KMS-11 (cell line): Measurements from ENCODE around the gene ITGB1BP1.

Experiments used
- H2AFZ ChIP-seq: fragments of 200-600 bp; sonication (generic); 2 replicates; pipeline ENCODE4 v1.6.1; 2016; ENCODE audit warnings: antibody characterized with exemption, mixed run types, low read depth
- H3K27ac ChIP-seq: fragments of 200-600 bp; sonication (generic); 2 replicates; pipeline ENCODE4 v1.6.1; 2016; ENCODE audit warnings: mild to moderate bottlenecking, mixed run types
- H3K27me3 ChIP-seq: fragments of 200-600 bp; sonication (generic); 2 replicates; pipeline ENCODE4 v1.6.1; 2017; ENCODE audit warnings: mild to moderate bottlenecking, low read depth, mixed run types, moderate library complexity; ENCODE audit not compliant: insufficient read depth
- H3K36me3 ChIP-seq: fragments of 200-600 bp; sonication (generic); 2 replicates; pipeline ENCODE4 v1.6.1; 2017; ENCODE audit warnings: mild to moderate bottlenecking, mixed run types; ENCODE audit not compliant: insufficient read depth
- H3K4me1 ChIP-seq: fragments of 200-600 bp; sonication (generic); 2 replicates; pipeline ENCODE4 v1.6.1; 2016; ENCODE audit warnings: mild to moderate bottlenecking, low read depth, mixed run types; ENCODE audit not compliant: poor library complexity, severe bottlenecking
- H3K4me2 ChIP-seq: fragments of 200-600 bp; sonication (generic); 2 replicates; pipeline ENCODE4 v1.7.0; 2016; ENCODE audit warnings: mild to moderate bottlenecking, mixed run types
- H3K4me3 ChIP-seq: fragments of 200-600 bp; sonication (generic); IDR thresholded peaks from 2 replicates; pipeline ENCODE4 v1.6.1; 2017; ENCODE audit warnings: low read depth, low read length, mixed read lengths; ENCODE audit not compliant: insufficient read depth
- H3K79me2 ChIP-seq: fragments of 200-600 bp; sonication (generic); 2 replicates; pipeline ENCODE4 v1.6.1; 2016; ENCODE audit warnings: low read depth, mixed run types; ENCODE audit not compliant: insufficient read depth
- H3K9ac ChIP-seq: fragments of 200-600 bp; sonication (generic); 2 replicates; pipeline ENCODE4 v1.6.1; 2016; ENCODE audit warnings: mild to moderate bottlenecking, mixed run types
- H4K20me1 ChIP-seq: fragments of 200-600 bp; sonication (generic); 2 replicates; pipeline ENCODE4 v1.6.1; 2016; ENCODE audit warnings: mild to moderate bottlenecking, mixed run types; ENCODE audit not compliant: insufficient read depth
- CTCF ChIP-seq: fragments of 200-600 bp; sonication (generic); conservative IDR thresholded peaks from 2 replicates; pipeline ENCODE4 v1.6.1; 2017; ENCODE audit warnings: low read depth, mild to moderate bottlenecking, antibody characterized with exemption, low read length, moderate library complexity, mixed read lengths

Gene ITGB1BP1

GRCh38 chr2:9424447-9425164 lies 1.3 kb upstream of the ITGB1BP1 start:
- Histone ChIP-seq H3K9ac (peak overlapping the region; percentile 81; the same call in 1 of the 2 replicates), H3K4me1 (peaks cover 35% of the 10 kb centered on the region), H3K79me2 (peaks cover 47% of the 10 kb centered on the region; the same call in 1 of the 2 replicates), H3K27me3 (no peaks in the 10 kb centered on the region), H4K20me1 (no peaks in the 10 kb centered on the region), H3K27ac (peak overlapping the region; percentile 65), H3K4me2 (peak overlapping the region; percentile 91), H3K36me3 (no peaks in the 10 kb centered on the region), H2AFZ (peak overlapping the region; percentile 97; the same call in 1 of the 2 replicates), H3K4me3 (peak overlapping the region; percentile 75)
- TF ChIP-seq CTCF, result no peak

- TF ChIP-seq CTCF, result no peak
- Histone ChIP-seq H3K9ac (peak overlapping the region; percentile 81), H3K4me2 (peak overlapping the region; percentile 91), H3K79me2 (peaks cover 55% of the 10 kb centered on the region; the same call in 1 of the 2 replicates), H3K27me3 (no peaks in the 10 kb centered on the region), H4K20me1 (no peaks in the 10 kb centered on the region), H3K4me1 (peaks cover 42% of the 10 kb centered on the region), H2AFZ (peak overlapping the region; percentile 97), H3K27ac (peak overlapping the region; percentile 65), H3K4me3 (peak overlapping the region; percentile 93), H3K36me3 (no peaks in the 10 kb centered on the region)
These were observed 569 bp upstream of the ITGB1BP1 start for GRCh38 chr2:9423922-9424272.

- H4K20me1 ChIP-seq, result no peaks in the 10 kb centered on the region
- peak overlapping the region; percentile 81 for H3K9ac ChIP-seq
- H3K4me1 ChIP-seq, result peaks cover 43% of the 10 kb centered on the region
- H3K27me3 ChIP-seq, result no peaks in the 10 kb centered on the region
- H2AFZ ChIP-seq, result peak overlapping the region; percentile 97
- peaks cover 59% of the 10 kb centered on the region; the same call in 1 of the 2 replicates for H3K79me2 ChIP-seq
- H3K27ac ChIP-seq, result peak overlapping the region; percentile 65
- peak overlapping the region; percentile 84 for H3K4me2 ChIP-seq
- H3K36me3 ChIP-seq, result no peaks in the 10 kb centered on the region
- H3K4me3 ChIP-seq, result peak overlapping the region; percentile 79
- no peak for TF ChIP-seq CTCF
These were observed 818 bp downstream of the ITGB1BP1 start for GRCh38 chr2:9422321-9423099.

GRCh38 chr2:9420495-9420894 lies 2.8 kb downstream of the ITGB1BP1 start:
- Histone ChIP-seq H3K4me1 (peaks cover 41% of the 10 kb centered on the region), H3K36me3 (no peaks in the 10 kb centered on the region), H3K27me3 (no peaks in the 10 kb centered on the region), H3K4me3 (no peak overlapping the region), H4K20me1 (no peaks in the 10 kb centered on the region), H3K79me2 (peaks cover 59% of the 10 kb centered on the region; the same call in 1 of the 2 replicates), H2AFZ (no peak overlapping the region), H3K27ac (no peak overlapping the region), H3K9ac (no peak overlapping the region), H3K4me2 (no peak overlapping the region)
- no peak for TF ChIP-seq CTCF
